Measurements from ENCODE around the gene IQSEC1.
A peak's percentile ranks its signal among the peaks of the same experiment; 100 is the strongest.

The IQSEC1 gene

GRCh38 chr3:12978682-12979081 lies 94.5 kb downstream of the IQSEC1 start:
- Mint-ChIP-seq H3K27ac (no peak overlapping the region), H3K36me3 (ENCODE audit: low read depth) (no peaks in the 10 kb centered on the region), H3K4me1 (peaks cover 31% of the 10 kb centered on the region), H3K9me3 (no peaks in the 10 kb centered on the region), H3K27me3 (no peaks in the 10 kb centered on the region), H3K4me3 (no peak overlapping the region)
- ATAC-seq (no peak), DNase-seq (no peak)

- H3K36me3 Mint-ChIP-seq (ENCODE audit: low read depth), result no peaks in the 10 kb centered on the region
- ATAC-seq, result no peak
- no peak for DNase-seq
- H3K27ac Mint-ChIP-seq, result no peak overlapping the region
- no peak overlapping the region for H3K4me3 Mint-ChIP-seq
- no peaks in the 10 kb centered on the region for H3K9me3 Mint-ChIP-seq
- H3K27me3 Mint-ChIP-seq, result no peaks in the 10 kb centered on the region
- peaks cover 21% of the 10 kb centered on the region for H3K4me1 Mint-ChIP-seq
Measured at GRCh38 chr3:12977117-12977808, 96.0 kb downstream of the IQSEC1 start.

GRCh38 chr3:12975748-12976522 lies 97.3 kb downstream of the IQSEC1 start:
- Mint-ChIP-seq H3K4me1 (peaks cover 8% of the 10 kb centered on the region), H3K9me3 (no peaks in the 10 kb centered on the region), H3K27me3 (no peaks in the 10 kb centered on the region), H3K36me3 (ENCODE audit: low read depth) (no peaks in the 10 kb centered on the region), H3K4me3 (no peak overlapping the region), H3K27ac (no peak overlapping the region)
- no peak for ATAC-seq
- DNase-seq, result no peak

- H3K9me3 Mint-ChIP-seq, result no peaks in the 10 kb centered on the region
- H3K27me3 Mint-ChIP-seq, result no peaks in the 10 kb centered on the region
- DNase-seq (no peak), ATAC-seq (no peak)
- peaks cover 12% of the 10 kb centered on the region for H3K4me1 Mint-ChIP-seq
- no peak overlapping the region for H3K4me3 Mint-ChIP-seq
- no peaks in the 10 kb centered on the region for H3K36me3 Mint-ChIP-seq (ENCODE audit: low read depth)
- no peak overlapping the region for H3K27ac Mint-ChIP-seq
Measured at GRCh38 chr3:12974819-12975218, 98.4 kb downstream of the IQSEC1 start.

GRCh38 chr3:12974334-12974733 lies 98.9 kb downstream of the IQSEC1 start:
- H3K36me3 Mint-ChIP-seq (ENCODE audit: low read depth), result no peaks in the 10 kb centered on the region
- H3K9me3 Mint-ChIP-seq, result no peaks in the 10 kb centered on the region
- peaks cover 12% of the 10 kb centered on the region for H3K4me1 Mint-ChIP-seq
- H3K27ac Mint-ChIP-seq, result no peak overlapping the region
- ATAC-seq (no peak), DNase-seq (no peak)
- H3K27me3 Mint-ChIP-seq, result no peaks in the 10 kb centered on the region
- no peak overlapping the region for H3K4me3 Mint-ChIP-seq

- ATAC-seq (no peak), DNase-seq (no peak)
- Mint-ChIP-seq H3K9me3 (no peaks in the 10 kb centered on the region), H3K4me1 (peaks cover 17% of the 10 kb centered on the region), H3K27me3 (no peaks in the 10 kb centered on the region), H3K4me3 (no peak overlapping the region), H3K36me3 (ENCODE audit: low read depth) (no peaks in the 10 kb centered on the region), H3K27ac (no peak overlapping the region)
Measured at GRCh38 chr3:12973827-12974226, 99.4 kb downstream of the IQSEC1 start.

GRCh38 chr3:12972781-12973702 lies 100.2 kb downstream of the IQSEC1 start:
- ATAC-seq, result no peak
- Mint-ChIP-seq H3K4me1 (peaks cover 23% of the 10 kb centered on the region), H3K27me3 (no peaks in the 10 kb centered on the region), H3K4me3 (no peak overlapping the region), H3K36me3 (ENCODE audit: low read depth) (no peaks in the 10 kb centered on the region), H3K9me3 (no peaks in the 10 kb centered on the region), H3K27ac (no peak overlapping the region)
- DNase-seq, result no peak

- Mint-ChIP-seq H3K9me3 (no peaks in the 10 kb centered on the region), H3K27ac (no peak overlapping the region), H3K4me3 (no peak overlapping the region), H3K27me3 (no peaks in the 10 kb centered on the region), H3K4me1 (peaks cover 27% of the 10 kb centered on the region), H3K36me3 (ENCODE audit: low read depth) (no peaks in the 10 kb centered on the region)
- DNase-seq (no peak), ATAC-seq (no peak)
Measured at GRCh38 chr3:12972043-12972442, 101.2 kb downstream of the IQSEC1 start.

- peaks cover 39% of the 10 kb centered on the region for H3K4me1 Mint-ChIP-seq
- DNase-seq, result no peak
- no peaks in the 10 kb centered on the region for H3K27me3 Mint-ChIP-seq
- no peak overlapping the region for H3K4me3 Mint-ChIP-seq
- H3K9me3 Mint-ChIP-seq, result no peaks in the 10 kb centered on the region
- H3K27ac Mint-ChIP-seq, result no peak overlapping the region
- no peaks in the 10 kb centered on the region for H3K36me3 Mint-ChIP-seq (ENCODE audit: low read depth)
- no peak for ATAC-seq
Measured at GRCh38 chr3:12970684-12971083, 102.5 kb downstream of the IQSEC1 start.

GRCh38 chr3:12969486-12969885 lies 103.7 kb downstream of the IQSEC1 start:
- Mint-ChIP-seq H3K4me1 (peaks cover 47% of the 10 kb centered on the region), H3K27ac (no peak overlapping the region), H3K36me3 (ENCODE audit: low read depth) (no peaks in the 10 kb centered on the region), H3K27me3 (no peaks in the 10 kb centered on the region), H3K4me3 (no peak overlapping the region), H3K9me3 (no peaks in the 10 kb centered on the region)
- DNase-seq (no peak), ATAC-seq (no peak)

- H3K4me3 Mint-ChIP-seq, result peak overlapping the region; percentile 76
- no peak for DNase-seq
Measured at GRCh38 chr3:12968541-12968940, 104.7 kb downstream of the IQSEC1 start.

GRCh38 chr3:12967606-12968351 lies 105.5 kb downstream of the IQSEC1 start:
- Mint-ChIP-seq H3K9me3 (no peaks in the 10 kb centered on the region), H3K27ac (no peak overlapping the region), H3K4me1 (peaks cover 59% of the 10 kb centered on the region), H3K27me3 (no peaks in the 10 kb centered on the region), H3K36me3 (ENCODE audit: low read depth) (no peaks in the 10 kb centered on the region), H3K4me3 (peak overlapping the region; percentile 76)
- ATAC-seq (peak; percentile 86), DNase-seq (peak; percentile 88)

More at GRCh38 chr3:12968541-12968940, 104.7 kb downstream of the IQSEC1 start:
- Mint-ChIP-seq H3K27me3 (no peaks in the 10 kb centered on the region), H3K9me3 (no peaks in the 10 kb centered on the region), H3K36me3 (ENCODE audit: low read depth) (no peaks in the 10 kb centered on the region), H3K4me1 (peaks cover 55% of the 10 kb centered on the region), H3K27ac (peak overlapping the region; percentile 42)
- no peak for ATAC-seq

- H3K9me3 Mint-ChIP-seq, result no peaks in the 10 kb centered on the region
- DNase-seq (peak; percentile 23), ATAC-seq (peak; percentile 12)
- peak overlapping the region; percentile 76 for H3K4me3 Mint-ChIP-seq
- peak overlapping the region; percentile 49 for H3K27ac Mint-ChIP-seq
- peaks cover 66% of the 10 kb centered on the region for H3K4me1 Mint-ChIP-seq
- no peaks in the 10 kb centered on the region for H3K27me3 Mint-ChIP-seq
- no peaks in the 10 kb centered on the region for H3K36me3 Mint-ChIP-seq (ENCODE audit: low read depth)
Measured at GRCh38 chr3:12966847-12967605, 106.2 kb downstream of the IQSEC1 start.
